SK-N-DZ (cell line): ENCODE data around the gene RELT.
A peak's percentile ranks its signal among the peaks of the same experiment; 100 is the strongest.

Experiments
- DNase-seq: peaks from one replicate; pipeline ENCODE4 v3.0.0-alpha.2; 2015; ENCODE audit warnings: low spot score

The RELT gene

DNA sequence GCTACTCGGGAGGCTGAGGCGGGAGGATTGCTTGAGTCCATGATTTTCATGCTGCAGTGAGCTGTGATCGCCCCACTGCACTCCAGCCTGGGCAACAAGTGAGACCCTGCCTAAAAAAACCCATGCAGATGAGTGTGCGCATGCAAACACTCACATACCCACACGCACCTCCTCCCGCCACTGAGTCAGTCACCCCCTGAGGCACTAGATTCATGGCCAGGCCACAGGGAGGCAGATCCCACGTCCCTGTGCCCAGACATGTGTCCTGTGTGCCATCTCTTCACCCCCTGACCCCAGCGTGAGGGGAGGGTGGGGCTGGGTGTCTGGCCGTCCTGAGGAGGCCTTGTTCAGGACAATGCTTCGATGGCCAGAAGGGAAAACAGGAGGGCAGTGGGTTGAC lies 15.5 kb downstream of the RELT start:
- DNase-seq: no peak

DNA sequence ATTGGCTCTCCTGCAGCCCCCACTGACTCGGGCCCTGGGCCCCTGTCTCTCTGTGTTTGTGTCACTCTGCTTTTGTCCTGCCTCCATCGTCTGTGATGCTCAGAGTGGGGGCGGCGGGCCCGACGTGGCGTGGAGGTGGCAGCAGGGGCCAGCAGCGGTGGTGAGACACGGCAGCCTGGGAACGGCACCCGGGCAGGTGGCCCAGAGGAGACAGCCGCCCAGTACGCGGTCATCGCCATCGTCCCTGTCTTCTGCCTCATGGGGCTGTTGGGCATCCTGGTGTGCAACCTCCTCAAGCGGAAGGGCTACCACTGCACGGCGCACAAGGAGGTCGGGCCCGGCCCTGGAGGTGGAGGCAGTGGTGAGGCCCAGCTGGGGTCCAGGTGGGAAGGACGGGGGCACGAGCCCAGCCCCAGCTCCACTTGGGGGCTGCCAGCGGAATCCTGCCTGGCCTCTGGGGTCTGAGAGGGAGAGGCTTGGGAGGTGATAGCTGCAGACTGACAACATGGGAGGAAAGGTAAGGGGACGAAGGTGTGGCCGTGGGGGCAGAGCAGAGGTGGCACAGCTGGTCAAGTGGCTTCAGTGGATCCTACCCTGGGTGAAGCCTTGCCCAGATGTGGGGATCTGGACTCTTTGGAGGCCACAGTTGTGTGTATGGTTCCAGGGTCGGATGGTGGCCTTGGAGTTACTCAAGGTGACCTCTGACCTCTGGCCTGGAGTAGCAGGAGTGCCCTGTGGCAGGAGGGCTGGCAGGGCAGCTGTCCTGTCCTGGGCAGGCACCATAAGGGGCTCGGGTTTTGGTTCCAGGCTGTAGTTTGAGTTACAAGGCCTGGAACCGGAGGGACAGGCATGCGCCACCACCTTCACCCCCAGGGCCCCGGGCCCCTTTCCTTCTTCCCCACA lies 16.2 kb downstream of the RELT start:
- DNase-seq: no peak

DNA sequence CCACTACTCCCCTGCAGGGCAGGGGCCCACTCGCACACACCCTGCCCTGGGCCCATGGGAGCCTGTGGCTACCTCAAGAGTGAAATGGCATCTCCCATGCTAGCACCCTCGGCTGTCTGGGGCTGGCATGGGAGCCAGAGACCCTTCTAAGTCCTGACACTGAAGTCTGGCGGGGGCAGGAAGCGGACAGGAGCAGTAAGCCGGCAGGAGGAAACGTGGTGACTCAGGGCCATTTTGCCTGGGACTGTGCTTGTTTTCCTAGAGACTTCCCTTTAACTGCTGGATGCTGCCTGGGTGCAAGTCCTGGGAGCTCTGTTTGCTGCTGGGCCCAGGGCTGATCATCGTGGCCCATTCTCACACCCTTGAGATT lies 16.8 kb downstream of the RELT start:
- no peak for DNase-seq

DNA sequence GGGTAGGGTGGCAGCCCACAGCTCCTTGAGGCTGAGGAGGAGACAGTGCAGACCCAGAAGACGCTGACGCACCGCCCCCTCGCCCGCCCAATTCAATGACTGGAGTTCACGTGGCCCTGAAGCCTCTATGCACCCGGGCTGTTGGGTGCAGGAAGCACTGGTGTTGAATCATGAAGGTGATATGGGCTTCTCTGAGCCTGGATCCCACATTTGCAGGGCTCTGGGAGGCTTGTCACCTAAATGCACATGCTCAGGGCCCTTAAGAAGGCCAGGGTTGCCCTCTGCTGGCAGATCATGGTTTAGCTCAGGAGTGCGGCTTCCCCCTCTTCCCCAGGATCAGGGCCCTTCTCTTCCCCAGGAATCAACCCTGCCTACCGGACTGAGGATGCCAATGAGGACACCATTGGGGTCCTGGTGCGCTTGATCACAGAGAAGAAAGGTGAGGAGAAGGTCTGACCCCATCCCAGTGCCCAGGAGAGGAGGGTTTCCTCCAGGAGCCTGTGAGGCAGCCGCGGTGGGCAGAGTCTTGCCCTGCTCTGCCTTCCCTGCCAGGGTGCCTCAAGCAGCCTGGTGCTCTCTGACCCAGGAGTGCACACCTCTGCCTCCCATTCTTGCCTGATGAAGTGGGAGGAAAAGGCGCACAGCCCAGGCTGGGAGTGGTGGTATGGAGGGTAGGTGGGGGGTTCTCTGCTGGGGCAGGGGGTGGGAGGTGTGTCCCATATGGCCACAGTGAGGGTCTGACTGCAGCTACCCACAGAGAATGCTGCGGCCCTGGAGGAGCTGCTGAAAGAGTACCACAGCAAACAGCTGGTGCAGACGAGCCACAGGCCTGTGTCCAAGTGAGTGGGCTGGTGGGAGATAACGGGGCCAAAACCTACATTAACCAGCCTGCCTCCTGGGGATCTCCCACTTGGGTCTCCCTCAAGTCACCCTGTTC lies 17.5 kb downstream of the RELT start:
- DNase-seq: peak; percentile 73

DNA sequence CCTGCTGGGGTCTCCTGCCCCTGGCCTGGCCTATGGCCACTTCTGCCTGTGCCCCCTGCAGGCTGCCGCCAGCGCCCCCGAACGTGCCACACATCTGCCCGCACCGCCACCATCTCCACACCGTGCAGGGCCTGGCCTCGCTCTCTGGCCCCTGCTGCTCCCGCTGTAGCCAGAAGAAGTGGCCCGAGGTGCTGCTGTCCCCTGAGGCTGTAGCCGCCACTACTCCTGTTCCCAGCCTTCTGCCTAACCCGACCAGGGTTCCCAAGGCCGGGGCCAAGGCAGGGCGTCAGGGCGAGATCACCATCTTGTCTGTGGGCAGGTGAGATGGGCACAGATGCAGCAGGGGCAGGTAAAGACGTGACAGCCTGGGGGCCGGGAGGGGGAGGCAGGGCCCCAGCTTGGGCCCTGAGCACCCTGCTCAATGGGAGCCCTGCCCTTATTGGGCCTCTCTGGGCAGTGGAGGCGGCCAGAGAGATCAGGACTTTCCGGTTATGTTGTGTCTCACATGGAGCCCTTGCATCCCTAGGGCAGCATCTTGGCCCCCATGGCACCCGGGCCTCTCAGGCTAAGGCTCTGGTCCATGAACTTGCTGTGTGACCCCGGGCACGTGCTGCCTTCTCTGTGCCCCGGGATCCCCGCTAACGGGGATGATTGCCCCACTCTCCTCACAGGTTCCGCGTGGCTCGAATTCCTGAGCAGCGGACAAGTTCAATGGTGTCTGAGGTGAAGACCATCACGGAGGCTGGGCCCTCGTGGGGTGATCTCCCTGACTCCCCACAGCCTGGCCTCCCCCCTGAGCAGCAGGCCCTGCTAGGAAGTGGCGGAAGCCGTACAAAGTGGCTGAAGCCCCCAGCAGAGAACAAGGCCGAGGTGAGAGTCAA lies 18.5 kb downstream of the RELT start:
- no peak for DNase-seq

DNA sequence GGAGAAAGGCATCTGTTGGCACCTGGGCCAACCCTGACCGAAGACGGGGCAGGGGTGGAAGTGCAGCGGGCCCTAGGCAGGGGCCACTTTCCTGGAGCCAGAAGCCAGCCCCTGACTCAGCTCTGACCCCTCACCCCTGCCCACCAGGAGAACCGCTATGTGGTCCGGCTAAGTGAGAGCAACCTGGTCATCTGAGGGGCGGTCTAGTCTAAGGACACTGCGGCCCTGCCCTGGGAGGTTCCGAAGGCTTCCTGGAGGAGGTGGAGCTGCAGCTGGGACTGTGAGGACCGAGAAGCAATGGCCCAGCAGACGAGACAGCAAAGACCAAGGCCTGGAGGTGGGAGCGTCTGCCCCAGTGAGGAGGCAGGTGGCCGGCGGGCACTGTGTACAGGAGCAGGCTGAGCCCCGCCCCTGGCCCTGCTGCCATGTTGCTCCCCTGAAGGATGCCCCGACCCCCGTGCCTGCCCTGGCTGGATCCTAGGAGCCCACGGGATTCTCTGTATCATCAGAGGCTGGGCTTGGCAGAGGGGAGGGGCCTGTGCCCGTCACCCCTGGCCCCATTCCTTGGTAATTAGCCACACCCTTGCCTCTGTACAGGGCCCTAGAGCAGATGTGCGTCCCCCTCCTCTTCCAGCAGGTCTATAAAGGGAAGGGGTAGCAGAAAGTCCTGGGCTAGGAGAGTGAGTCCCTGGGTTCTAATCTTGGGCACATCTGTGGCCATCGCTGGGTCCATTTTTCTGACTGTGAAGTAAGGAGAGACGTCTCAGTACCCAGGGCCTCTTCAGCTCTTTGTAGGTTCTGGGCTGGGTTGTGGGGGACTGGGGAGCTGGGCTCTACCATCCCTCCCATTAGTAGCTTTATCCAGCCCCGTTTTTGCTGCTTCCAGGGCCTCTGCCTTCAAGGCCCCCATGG lies 19.4 kb downstream of the RELT start:
- no peak for DNase-seq

DNA sequence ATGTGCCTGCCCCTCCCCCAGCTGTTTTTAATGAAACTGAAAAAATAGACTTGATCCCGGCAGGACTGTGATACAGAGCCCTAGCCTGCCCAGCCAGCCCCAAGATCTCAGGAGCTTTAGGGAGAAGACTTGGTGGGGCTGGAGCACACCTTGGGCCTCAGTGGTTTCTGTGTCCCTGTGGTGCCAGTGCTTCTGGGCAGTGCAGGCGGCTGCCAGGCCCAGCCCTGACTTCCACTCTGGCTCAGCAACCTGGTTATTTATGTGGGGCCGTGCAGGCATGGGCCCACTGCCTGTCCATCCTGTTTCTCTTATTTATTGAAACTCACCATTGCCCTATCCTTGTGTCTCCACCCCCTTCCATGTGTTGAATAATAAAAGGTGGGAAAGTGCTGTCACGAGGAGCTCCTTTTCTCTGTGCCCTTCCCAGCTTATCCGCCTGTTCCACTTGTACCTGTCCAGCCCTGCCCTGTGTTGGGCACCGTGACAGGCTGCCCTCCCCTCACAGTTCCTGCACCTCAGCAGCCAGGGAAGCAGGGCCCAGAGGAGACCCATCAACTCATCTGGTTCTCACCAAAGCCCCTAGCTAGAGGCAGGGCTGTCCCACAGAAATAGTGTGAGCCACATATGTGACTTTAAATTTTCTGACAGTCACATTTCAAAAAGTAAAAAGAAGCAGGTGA lies 20.2 kb downstream of the RELT start:
- DNase-seq: no peak

DNA sequence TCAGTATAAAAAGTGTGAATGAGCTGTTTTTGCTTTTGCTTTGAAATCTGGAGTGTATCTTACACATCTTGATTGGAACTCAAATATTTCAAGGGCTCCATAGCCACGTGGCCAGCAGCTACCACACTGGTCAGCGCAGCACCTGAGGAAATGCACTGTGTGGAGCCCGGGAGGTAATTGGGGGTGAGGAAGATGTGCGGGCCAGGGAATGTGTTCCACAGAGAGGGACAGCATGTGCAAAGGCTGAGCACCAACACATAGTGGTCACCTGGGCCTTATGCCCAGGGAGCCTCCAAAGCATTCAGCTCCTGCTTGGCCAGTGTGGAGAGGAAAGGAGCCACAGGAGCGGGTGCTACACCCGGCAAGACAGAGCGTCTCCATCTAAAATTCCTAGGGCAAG lies 20.8 kb downstream of the RELT start:
- DNase-seq: no peak

DNA sequence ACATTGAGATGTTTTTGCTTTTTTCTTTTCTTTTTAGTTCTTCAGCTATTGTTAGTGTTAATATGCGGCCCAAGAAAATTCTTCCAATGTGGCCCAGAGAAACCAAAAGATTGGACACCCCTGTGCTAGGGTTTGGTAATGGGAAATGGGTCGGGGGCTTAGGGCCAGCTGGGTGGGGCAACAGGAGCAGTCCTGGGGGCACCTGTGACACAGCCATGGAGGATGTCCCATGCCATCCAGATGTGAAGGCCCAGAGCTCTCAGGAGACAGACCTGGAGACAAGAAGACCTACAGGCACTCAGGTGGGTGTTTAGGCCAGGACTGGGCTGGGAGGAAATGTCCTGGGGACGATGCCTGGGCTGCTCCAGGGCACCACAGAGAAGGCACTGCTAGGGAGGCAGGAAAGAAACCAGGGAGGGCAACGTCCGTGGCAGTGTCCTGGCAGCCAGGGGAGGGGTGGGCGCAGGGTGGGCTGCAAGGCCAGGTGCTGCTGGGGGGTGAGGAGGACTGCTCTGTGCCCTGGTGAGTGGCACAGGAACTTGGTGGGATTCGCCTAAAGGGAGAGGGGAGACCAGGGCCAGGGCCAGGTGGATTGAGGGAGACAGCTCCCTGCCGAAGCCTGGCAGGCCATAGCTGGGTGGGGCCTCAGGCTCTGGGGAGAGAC lies 21.4 kb downstream of the RELT start:
- no peak for DNase-seq

DNA sequence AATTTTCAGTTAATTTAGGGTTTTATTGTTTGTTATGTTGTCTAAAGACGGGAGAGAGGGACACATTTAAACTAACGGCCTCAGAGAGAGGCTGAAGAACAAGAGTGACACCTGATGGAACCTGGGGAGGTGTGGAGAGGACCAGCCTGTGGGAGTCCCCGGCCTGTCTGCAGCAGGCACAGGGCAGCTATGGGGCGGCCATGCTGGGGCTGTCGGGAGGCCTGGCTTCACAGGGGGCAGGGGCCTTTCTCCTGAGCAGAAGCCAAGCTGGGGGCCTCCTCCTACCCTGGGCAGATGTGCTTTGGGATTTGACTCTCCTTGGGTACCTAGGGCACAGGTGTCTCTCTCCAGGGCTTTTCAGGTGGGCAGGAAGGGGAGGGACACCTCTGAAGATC lies 21.9 kb downstream of the RELT start:
- DNase-seq: no peak

DNA sequence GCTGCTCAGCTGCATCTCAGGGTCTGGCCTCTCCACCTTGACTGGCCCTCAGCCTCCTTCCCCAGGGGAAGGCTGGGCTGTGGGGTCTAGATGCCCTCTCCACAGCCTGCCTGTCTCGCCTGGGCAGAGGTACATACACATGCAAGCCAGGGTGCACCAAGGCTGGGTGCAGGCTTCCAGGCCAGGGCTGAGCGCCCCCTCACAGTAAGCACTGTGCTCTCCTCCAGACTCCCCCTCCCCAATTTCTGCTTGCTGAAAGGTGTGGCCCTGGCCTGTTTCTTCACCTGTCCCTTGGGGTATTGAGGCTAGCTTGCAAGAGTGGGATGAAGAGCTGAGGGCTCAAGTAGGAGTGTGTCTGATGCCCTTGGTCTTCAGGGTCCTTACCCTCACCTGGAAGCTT lies 22.5 kb downstream of the RELT start:
- DNase-seq: no peak

DNA sequence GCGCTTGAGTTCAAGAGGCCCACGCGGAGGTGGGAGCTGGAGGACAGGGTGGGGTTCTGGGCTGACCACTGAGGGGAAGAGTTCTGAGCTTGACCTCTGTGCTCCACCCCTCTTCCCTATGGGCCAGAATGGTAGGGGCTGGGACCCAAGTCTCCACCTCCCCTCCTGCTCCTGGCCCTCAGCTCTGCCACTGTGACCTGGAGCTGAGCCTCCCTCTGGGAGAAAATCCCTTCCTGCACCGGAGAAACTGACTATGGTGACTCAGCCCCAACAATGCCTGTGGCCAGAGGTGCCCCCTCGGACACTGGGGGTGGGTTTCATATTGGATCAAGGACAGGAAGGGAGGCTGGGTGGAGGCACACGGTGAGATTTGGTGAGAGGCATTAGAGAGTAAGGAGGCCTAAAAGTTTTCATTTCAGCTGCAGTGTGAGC lies 23.0 kb downstream of the RELT start:
- no peak for DNase-seq

DNA sequence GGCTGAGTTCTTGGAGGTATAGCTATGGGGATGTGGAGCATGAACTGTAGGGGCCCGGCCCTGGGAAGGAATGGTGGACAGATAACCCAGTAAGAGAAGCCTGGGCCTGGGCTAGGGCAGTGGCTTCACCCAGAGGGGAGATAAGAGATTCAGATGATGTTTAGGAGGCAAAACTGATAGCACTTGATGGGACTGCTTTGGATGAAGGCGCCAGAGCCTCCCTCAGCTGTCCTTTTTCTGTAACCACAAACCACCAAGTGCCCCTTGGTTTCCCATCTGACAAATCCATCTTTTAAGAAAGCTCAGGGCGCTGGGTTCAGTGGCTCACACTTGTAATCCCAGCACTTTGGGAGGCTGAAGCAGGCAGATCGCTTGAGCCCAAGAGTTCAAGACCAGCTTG lies 23.4 kb downstream of the RELT start:
- DNase-seq: no peak

DNA sequence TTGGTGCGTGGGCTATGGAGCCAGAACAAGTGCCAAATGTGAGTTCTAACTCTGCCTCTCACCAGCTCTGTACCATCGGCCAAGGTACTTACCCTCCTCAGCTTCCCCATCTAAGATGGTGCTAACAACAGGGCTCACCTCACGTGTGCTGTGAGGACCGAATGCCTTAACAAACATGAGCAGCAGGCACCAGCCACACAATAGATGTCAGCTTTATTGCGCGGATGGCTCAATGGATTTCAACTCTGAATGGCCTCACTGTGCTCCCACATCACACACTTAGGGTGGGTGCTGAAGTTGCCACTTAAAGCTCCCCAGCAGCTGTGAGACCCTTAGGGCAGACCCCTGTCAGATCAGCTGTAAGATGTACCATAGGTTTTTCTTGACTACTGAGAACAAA lies 24.1 kb downstream of the RELT start:
- no peak for DNase-seq

DNA sequence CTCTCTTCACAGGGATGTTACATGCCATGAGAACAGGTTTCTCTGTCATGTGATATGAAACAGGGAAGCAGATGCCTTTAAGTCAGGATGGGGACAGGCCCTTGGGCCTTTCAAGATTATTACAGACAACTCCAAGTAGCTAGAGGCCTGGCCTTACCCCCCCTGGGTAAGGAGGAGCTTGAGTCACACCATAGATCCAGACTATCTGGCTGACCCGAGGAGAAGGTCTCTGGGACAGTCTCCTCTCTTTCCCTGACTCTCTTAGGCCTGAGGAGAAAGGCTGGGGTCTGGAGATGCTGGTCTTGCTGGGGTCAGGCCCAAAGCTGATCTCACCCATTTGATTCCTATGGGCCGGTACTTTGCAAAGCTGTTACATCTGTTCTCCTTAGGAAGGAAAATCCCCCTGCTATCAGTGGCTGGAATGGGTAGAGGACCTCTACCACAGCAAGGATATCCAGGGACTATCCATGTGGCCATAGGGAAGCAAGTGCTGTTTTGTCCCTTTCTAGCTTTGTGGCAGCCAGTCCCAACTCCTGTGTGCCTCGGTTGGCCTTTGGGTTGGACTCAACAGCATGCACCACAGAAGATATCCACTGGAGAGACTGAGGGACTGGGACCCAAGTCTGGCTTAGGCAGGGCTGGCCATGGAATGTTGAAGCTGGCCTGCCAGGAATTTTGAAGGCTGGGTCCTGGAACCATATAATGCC lies 25.2 kb downstream of the RELT start:
- no peak for DNase-seq

DNA sequence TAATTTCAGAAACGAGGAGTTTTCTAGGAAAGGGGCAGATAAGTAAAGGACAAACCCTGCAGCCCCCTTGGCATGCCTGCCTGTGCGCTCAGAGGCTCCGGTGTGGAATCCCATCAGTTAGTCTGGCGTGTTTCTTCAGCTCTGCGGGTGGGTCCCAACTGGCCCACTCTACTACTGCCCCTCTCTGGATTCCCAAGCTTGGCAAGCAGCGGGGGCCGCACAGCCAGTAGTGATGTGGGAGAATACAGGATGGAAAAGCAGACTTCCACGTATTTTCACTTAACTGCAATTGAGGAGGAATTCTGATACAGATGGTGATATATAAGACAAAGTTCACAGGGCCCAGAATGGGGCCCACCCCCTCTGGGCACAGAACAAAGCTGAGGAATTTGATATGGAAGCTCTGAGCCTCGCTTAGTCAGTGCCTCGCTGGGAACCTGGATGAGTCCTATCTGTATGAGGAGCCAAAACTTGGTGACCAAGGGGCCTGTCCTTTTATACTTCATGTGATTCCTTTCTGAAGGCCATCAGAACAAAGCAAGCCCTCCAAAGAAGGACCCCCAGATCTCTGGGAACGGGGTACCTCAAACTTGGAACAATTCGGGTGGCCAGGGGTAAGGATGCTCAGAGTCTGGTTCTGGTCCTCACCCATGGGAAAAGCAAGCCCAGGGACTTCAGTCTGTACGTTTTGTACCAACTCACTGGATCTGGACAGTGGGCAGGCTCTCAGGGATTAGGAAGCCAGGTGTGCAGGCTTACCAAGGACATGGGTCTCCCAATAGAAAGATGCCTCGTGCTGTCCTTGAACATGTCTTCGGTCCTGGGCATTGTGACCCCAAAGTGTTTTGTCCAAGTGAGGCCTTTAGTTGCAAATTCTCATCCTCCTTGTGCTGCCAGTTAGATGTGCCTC lies 26.0 kb downstream of the RELT start:
- DNase-seq: no peak

DNA sequence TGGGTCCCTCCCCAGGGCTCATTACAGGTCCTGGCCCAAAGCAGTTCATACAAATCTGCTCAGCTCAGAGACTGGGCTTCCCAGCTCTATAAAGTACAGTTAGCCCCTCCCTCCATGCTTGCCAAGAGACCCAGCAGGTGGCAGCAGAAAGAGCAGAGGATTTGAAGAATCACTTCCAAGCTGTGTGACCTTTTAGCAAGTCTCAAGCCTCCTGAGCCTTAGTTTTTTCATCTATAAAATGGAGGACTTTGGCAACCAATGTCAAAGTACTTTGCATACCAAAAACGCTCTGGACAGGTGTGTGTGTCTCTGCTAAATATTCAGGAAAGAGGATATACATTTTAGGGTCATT lies 26.6 kb downstream of the RELT start:
- no peak for DNase-seq

DNA sequence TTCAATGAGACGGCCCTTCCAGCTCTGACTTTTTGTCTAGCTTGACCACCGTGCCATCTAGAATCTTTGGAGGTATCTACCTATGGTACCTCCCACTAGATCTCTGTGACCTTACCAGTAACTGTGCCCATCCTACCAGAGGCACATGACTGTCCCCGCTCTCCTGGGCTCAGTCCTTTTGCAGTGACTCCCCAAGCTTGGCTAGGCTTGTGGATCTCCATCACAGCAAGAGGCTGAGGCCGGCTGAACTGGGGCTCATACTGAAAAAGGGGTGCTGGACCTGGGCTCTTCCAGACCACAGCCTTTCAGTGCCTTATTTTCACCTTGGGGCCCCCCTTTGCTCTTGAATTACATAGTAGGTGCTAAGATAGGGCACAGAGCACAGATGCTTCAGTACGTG lies 27.3 kb downstream of the RELT start:
- no peak for DNase-seq
